ENCODE results near the gene CEACAM7.

CEACAM7 gene

GRCh38 chr19:41707871-41708371 lies 19.9 kb upstream of the CEACAM7 start:
- H3K27me3 Mint-ChIP-seq (ENCODE audit: low read depth), result peaks cover 9% of the 10 kb centered on the region
- H3K27ac Mint-ChIP-seq, result no peak overlapping the region
- H3K9me3 Mint-ChIP-seq, result peaks cover 28% of the 10 kb centered on the region
- no peak overlapping the region for H3K4me3 Mint-ChIP-seq
- no peaks in the 10 kb centered on the region for H3K36me3 Mint-ChIP-seq (ENCODE audit: low read depth)
- no peaks in the 10 kb centered on the region for H3K4me1 Mint-ChIP-seq
- no peak for TF ChIP-seq CTCF (IDR thresholded peaks at IDR 0.05; ENCODE audit: unreplicated experiment in 3 of 3)

GRCh38 chr19:41707502-41707812 lies 19.4 kb upstream of the CEACAM7 start:
- Mint-ChIP-seq H3K27ac (no peak overlapping the region), H3K36me3 (ENCODE audit: low read depth) (no peaks in the 10 kb centered on the region), H3K27me3 (ENCODE audit: low read depth) (peaks cover 9% of the 10 kb centered on the region), H3K9me3 (peaks cover 25% of the 10 kb centered on the region), H3K4me3 (no peak overlapping the region), H3K4me1 (no peaks in the 10 kb centered on the region)
- no peak for TF ChIP-seq CTCF (IDR thresholded peaks at IDR 0.05; ENCODE audit: unreplicated experiment in 3 of 3)

GRCh38 chr19:41706741-41707501 lies 18.9 kb upstream of the CEACAM7 start:
- Mint-ChIP-seq H3K27ac (no peak overlapping the region), H3K36me3 (ENCODE audit: low read depth) (no peaks in the 10 kb centered on the region), H3K27me3 (ENCODE audit: low read depth) (peaks cover 9% of the 10 kb centered on the region), H3K9me3 (peaks cover 24% of the 10 kb centered on the region), H3K4me1 (no peaks in the 10 kb centered on the region), H3K4me3 (no peak overlapping the region)
- TF ChIP-seq CTCF (IDR thresholded peaks at IDR 0.05; ENCODE audit: unreplicated experiment in 3 of 3), result no peak

- Mint-ChIP-seq H3K9me3 (peaks cover 23% of the 10 kb centered on the region), H3K27ac (no peak overlapping the region), H3K4me1 (no peaks in the 10 kb centered on the region), H3K36me3 (ENCODE audit: low read depth) (no peaks in the 10 kb centered on the region), H3K4me3 (no peak overlapping the region), H3K27me3 (ENCODE audit: low read depth) (peaks cover 9% of the 10 kb centered on the region)
- TF ChIP-seq CTCF (IDR thresholded peaks at IDR 0.05; ENCODE audit: unreplicated experiment in 3 of 3), result no peak
Observed at GRCh38 chr19:41705393-41706174, 17.5 kb upstream of the CEACAM7 start.

GRCh38 chr19:41703602-41704293 lies 15.7 kb upstream of the CEACAM7 start:
- H3K36me3 Mint-ChIP-seq (ENCODE audit: low read depth), result no peaks in the 10 kb centered on the region
- no peaks in the 10 kb centered on the region for H3K4me1 Mint-ChIP-seq
- H3K27me3 Mint-ChIP-seq (ENCODE audit: low read depth), result peaks cover 9% of the 10 kb centered on the region
- H3K9me3 Mint-ChIP-seq, result peaks cover 21% of the 10 kb centered on the region
- H3K4me3 Mint-ChIP-seq, result no peak overlapping the region
- TF ChIP-seq CTCF (IDR thresholded peaks at IDR 0.05; ENCODE audit: unreplicated experiment in 3 of 3), result no peak
- no peak overlapping the region for H3K27ac Mint-ChIP-seq

All from nephron (organoid).